Fibroblast of villous mesenchyme (primary cell): ENCODE measurements around the gene PPP1R14D. TPM values are rescaled to one million over a fixed set of nuclear protein-coding genes. Genes with fewer than 3 reads are reported as not detected.

Source experiments
- DNase-seq: peaks from one replicate; pipeline ENCODE4 v3.0.0-alpha.2; 2010; ENCODE audit warnings: low read depth
- H3K4me3 ChIP-seq: 2 replicates; pipeline ENCODE4 v1.5.1; 2011; ENCODE audit warnings: low read depth, mild to moderate bottlenecking, low read length
- total RNA-seq: library from RNA; depleted of rRNA; stranded (reverse); fragments of >200 nt; gene quantifications from 2 replicates; pipeline ENCODE4 v1.2.3, GENCODE V29; 2012
- TF ChIP-seq, protein P1 (sequence below): IDR thresholded peaks from 2 replicates; pipeline ENCODE4 v1.5.1; 2012; ENCODE audit warnings: low read depth, mild to moderate bottlenecking, low read length; ENCODE audit not compliant: insufficient read depth

The PPP1R14D gene
- total RNA-seq, 1 donor = not detected

DNA sequence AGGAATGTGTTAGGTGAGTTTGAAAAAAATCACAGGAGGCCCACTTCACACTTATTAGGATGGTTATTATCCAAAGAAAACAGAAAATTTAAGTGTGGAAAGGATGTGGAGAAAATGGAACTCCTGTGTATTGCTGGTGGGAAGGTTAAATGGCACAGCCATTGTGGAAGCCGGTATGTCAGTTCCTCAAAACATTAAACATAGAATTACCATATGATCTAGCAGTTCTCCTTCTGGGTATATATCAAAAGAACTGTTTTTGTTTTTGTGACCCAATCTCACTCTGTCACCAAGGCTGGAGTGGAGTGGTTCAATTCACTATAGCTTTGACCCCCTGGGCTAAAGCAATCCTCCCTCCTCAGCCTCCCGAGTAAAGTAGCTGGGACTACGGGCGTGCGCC lies 32.0 kb downstream of the PPP1R14D start:
- no peak for DNase-seq
- no peak overlapping the region for H3K4me3 ChIP-seq
- TF ChIP-seq, protein P1, sequence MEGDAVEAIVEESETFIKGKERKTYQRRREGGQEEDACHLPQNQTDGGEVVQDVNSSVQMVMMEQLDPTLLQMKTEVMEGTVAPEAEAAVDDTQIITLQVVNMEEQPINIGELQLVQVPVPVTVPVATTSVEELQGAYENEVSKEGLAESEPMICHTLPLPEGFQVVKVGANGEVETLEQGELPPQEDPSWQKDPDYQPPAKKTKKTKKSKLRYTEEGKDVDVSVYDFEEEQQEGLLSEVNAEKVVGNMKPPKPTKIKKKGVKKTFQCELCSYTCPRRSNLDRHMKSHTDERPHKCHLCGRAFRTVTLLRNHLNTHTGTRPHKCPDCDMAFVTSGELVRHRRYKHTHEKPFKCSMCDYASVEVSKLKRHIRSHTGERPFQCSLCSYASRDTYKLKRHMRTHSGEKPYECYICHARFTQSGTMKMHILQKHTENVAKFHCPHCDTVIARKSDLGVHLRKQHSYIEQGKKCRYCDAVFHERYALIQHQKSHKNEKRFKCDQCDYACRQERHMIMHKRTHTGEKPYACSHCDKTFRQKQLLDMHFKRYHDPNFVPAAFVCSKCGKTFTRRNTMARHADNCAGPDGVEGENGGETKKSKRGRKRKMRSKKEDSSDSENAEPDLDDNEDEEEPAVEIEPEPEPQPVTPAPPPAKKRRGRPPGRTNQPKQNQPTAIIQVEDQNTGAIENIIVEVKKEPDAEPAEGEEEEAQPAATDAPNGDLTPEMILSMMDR = no peak

DNA sequence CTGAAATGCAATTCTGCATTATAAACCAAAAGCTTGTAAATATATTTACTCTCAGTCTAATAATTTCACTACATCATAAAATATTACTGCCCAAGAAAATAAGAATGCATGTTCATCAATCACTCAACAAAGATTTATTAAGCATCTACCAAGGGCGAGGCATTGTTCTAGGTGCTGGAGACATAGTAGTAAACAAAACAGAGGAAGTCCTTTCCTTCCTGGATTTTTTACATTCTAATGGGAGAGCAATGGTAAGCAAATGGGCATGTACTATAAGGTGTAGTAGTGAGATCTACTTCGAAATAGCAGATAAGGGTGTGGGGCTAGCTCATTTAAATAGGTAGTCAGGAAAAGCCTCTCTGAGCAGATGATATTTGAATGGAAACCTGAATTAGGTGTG lies 32.5 kb downstream of the PPP1R14D start:
- TF ChIP-seq, protein P1 = no peak
- DNase-seq = no peak
- no peak overlapping the region for H3K4me3 ChIP-seq

DNA sequence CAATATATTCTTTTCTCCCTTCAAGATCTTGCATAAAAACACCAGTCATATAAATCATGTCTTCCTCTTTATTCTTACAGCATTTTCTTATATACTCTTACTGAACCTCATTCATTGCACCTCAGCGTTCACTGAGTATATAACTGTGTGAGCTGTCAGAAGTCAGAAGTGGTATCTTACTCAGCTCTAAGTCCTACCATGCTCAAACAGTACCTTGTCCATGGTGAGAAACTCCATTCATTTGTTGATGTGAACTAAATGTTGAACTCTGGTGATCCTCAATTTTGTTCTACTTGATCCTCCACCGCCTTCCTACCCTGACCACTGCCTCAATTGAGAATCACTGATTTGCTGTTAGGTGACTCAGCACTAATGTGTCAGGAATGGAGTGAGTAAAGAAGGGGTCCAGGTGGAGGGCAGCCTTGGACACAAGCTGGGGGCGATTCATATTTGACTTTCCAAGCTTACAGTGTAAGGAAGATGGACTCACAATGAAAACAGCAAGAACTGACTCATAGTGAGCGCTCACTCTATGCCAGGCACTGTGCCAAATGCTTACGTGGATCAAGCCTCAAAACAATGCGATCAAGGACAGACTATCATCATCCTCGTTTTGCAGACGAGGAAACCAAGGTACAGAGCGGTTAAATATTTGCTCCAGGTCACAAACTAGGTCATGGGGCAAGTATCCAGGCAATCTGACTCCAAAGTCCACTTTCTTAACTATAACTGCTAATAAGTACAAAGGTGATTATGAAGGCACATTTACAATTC lies 35.1 kb downstream of the PPP1R14D start:
- TF ChIP-seq, protein P1 = no peak
- peak; percentile 89 for DNase-seq
- no peak overlapping the region for H3K4me3 ChIP-seq

DNA sequence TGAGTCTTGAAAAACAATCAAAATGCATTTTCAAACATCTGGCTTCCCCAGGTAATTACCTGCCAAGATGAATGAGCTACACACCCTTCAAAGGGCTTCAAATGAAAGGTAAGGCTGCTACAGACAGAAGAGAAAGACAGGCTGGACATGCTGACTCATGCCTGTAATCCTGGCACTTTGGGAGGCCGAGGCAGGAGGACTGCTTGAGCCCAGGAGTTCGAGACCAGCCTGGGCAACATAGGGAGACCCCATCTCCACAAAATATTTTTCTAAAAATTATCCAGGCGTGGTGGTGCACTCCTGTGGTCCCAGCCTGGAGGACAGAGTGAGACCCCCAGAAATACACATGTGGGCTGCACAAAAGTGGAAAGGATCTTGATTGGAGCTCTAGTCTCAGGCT lies 36.1 kb downstream of the PPP1R14D start:
- no peak for DNase-seq

DNA sequence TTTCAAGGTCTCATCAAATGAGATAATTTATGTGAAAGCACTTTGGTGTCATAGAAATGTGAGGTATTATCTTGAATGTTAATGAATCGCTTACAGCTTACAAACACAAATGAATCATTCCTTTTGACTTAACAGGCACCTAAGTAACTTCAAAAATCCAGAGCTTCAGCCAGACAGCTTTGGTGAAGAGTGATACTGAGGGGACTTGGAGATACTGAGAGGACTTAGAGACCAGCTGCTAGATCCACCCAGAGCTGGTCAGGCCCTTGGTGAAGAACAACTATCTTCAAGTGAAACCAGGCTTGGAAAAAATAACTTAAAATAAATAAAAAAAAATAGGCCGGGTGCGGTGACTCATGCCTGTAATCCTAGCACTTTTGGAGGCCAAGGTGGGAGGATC lies 37.8 kb downstream of the PPP1R14D start:
- no peak overlapping the region for H3K4me3 ChIP-seq
- DNase-seq = peak; percentile 27
- TF ChIP-seq, protein P1 = no peak

More for the DNA sequence above, 36.1 kb downstream of the PPP1R14D start:
- H3K4me3 ChIP-seq = no peak overlapping the region
- TF ChIP-seq, protein P1 = no peak

DNA sequence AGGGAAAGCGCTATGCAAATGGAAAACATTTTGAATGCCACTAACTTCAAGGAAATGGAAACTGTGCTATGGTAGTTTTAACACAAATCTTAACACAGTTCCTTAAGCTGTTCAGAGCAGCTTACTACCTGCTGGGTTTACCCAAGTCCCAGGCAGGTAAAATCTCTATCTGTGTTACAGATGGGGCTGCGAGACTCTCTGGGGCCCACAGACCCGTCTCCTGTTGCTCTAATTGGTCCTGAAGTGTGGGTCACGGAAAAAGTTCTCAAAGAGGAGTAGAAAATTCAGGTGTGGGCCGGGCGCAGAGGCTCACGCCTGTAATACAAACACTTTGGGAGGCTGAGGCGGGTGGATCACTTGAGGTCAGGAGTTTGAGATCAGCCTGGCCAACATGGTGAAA lies 38.5 kb downstream of the PPP1R14D start:
- no peak for DNase-seq
- TF ChIP-seq, protein P1 = no peak
- no peak overlapping the region for H3K4me3 ChIP-seq

DNA sequence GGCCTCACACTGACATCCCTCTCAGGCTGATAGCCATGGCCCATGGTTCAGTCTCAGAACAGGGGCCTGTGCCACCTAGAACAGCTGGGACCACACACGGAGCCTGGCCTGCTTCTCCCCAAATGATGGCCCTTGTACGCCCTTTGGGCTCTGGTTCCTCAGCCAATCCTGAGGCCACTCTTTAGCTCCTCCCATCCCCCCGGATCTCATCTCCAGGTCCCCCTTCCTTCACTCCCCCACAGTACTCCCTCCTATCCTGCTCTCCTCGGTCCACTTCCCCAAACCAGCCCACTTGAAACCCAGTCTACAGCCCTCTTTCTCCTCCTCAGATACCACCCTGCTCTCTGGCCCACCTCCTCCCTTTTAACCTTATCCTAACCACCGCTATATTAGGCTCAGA lies 39.4 kb downstream of the PPP1R14D start:
- no peak overlapping the region for H3K4me3 ChIP-seq
- TF ChIP-seq, protein P1 = no peak
- DNase-seq = no peak
